HEK293 (cell line): ENCODE data around the gene PRPF38B.
"Not testable (repeated sequence)": the region's sequence is repeated elsewhere in the genome, so short reads cannot be mapped to it uniquely, and the experiment has no call there.

ENCODE experiments used
- CTCF ChIA-PET: fragments of 350-600 bp; formaldehyde crosslinking; extraction: SDS; loops from one replicate; lab custom pipeline; 2021; ENCODE audit warnings: antibody characterized with exemption; lab: Yijun Ruan, JAX
- POLR2A ChIA-PET: fragments of 300-600 bp; formaldehyde crosslinking; extraction: SDS; loops from one replicate; lab custom pipeline; 2020; ENCODE audit warnings: antibody characterized with exemption, inconsistent platforms; lab: Yijun Ruan, JAX
- H3K27ac ChIP-seq: fragments of 200-500 bp; sonication (Bioruptor generic); 2 replicates; pipeline ENCODE4 v1.5.1; 2014; ENCODE audit warnings: low read depth, low read length, control low read depth, inconsistent platforms; ENCODE audit errors: extremely low read depth
- H3K36me3 ChIP-seq, 2 experiments: fragments of 200-500 bp in 1 of 2; sonication (Bioruptor generic) in 1 of 2; 1 replicate in 1 of 2; 2 replicates in 1 of 2; pipeline ENCODE4 v1.5.1; 2014 to 2017; ENCODE audit warnings: inconsistent platforms in 2 of 2, low read length in 2 of 2; ENCODE audit not compliant: control insufficient read depth in 2 of 2, insufficient read depth in 1 of 2
- H3K4me1 ChIP-seq: fragments of 200-500 bp; sonication (Bioruptor generic); 2 replicates; pipeline ENCODE4 v1.5.1; 2014; ENCODE audit warnings: mild to moderate bottlenecking, low read length, inconsistent platforms; ENCODE audit not compliant: control insufficient read depth, insufficient read depth
- H3K4me3 ChIP-seq: 2 replicates; pipeline ENCODE4 v1.5.1; 2011; ENCODE audit warnings: low read depth, mild to moderate bottlenecking, control low read depth, low read length, moderate library complexity
- H3K9me3 ChIP-seq: fragments of 200-500 bp; sonication (Bioruptor generic); 2 replicates; pipeline ENCODE4 v1.5.1; 2014; ENCODE audit warnings: low read depth, low read length, inconsistent platforms; ENCODE audit not compliant: control insufficient read depth, insufficient read depth
- KLF8 ChIP-seq: fragments of 450-650 bp; formaldehyde crosslinking; IDR thresholded peaks from 2 replicates; pipeline ENCODE4 v1.5.1; 2016; ENCODE audit warnings: missing biosample characterization, missing genetic modification characterization
- OVOL3 ChIP-seq: fragments of 450-650 bp; formaldehyde crosslinking; IDR thresholded peaks from 2 replicates; pipeline ENCODE4 v1.5.1; 2016; ENCODE audit warnings: missing biosample characterization, missing genetic modification characterization
- ZFHX2 ChIP-seq: fragments of 450-650 bp; formaldehyde crosslinking; conservative IDR thresholded peaks from 2 replicates; pipeline ENCODE4 v1.5.1; 2016; ENCODE audit warnings: missing biosample characterization, missing genetic modification characterization
- ZFP3 ChIP-seq: fragments of 450-650 bp; formaldehyde crosslinking; IDR thresholded peaks from 2 replicates; pipeline ENCODE4 v1.5.1; 2016; ENCODE audit warnings: low read depth, missing biosample characterization, missing genetic modification characterization
- ZNF10 ChIP-seq: fragments of 450-650 bp; formaldehyde crosslinking; IDR thresholded peaks from 2 replicates; pipeline ENCODE4 v1.5.1; 2017; ENCODE audit warnings: missing biosample characterization, missing genetic modification characterization
- ZNF324 ChIP-seq: fragments of 450-650 bp; formaldehyde crosslinking; IDR thresholded peaks from 2 replicates; pipeline ENCODE4 v1.5.1; 2016; ENCODE audit warnings: missing biosample characterization, missing genetic modification characterization
- ZNF366 ChIP-seq: fragments of 450-650 bp; formaldehyde crosslinking; conservative IDR thresholded peaks from 2 replicates; pipeline ENCODE4 v1.5.1; 2016; ENCODE audit warnings: missing biosample characterization, missing genetic modification characterization
- ZNF423 ChIP-seq: fragments of 450-650 bp; formaldehyde crosslinking; IDR thresholded peaks from 2 replicates; pipeline ENCODE4 v1.5.1; 2016; ENCODE audit warnings: missing biosample characterization, missing genetic modification characterization
- ZNF596 ChIP-seq: fragments of 450-650 bp; IDR thresholded peaks from 2 replicates; pipeline ENCODE4 v1.5.0; 2018; ENCODE audit warnings: missing biosample characterization, mild to moderate bottlenecking, missing genetic modification characterization, moderate library complexity
- ZNF624 ChIP-seq: fragments of 450-650 bp; formaldehyde crosslinking; IDR thresholded peaks from 2 replicates; pipeline ENCODE4 v1.5.1; 2017; ENCODE audit warnings: missing biosample characterization, missing genetic modification characterization
- ZNF76 ChIP-seq: fragments of 450-650 bp; formaldehyde crosslinking; IDR thresholded peaks from 2 replicates; pipeline ENCODE4; 2016; ENCODE audit warnings: low read depth, missing biosample characterization, missing genetic modification characterization, borderline replicate concordance
- ZNF837 ChIP-seq: fragments of 450-650 bp; formaldehyde crosslinking; IDR thresholded peaks from 2 replicates; pipeline ENCODE4 v1.5.1; 2016; ENCODE audit warnings: missing biosample characterization, missing genetic modification characterization
- TF ChIP-seq, protein P1 (sequence below): fragments of 450-650 bp; formaldehyde crosslinking; IDR thresholded peaks from 2 replicates; pipeline ENCODE4 v1.5.1; 2016; ENCODE audit warnings: missing biosample characterization, missing genetic modification characterization, borderline replicate concordance
- TF ChIP-seq, protein P2 (sequence below): fragments of 450-650 bp; formaldehyde crosslinking; IDR thresholded peaks from 2 replicates; pipeline ENCODE4 v1.5.1; 2017; ENCODE audit warnings: missing biosample characterization, missing genetic modification characterization

PRPF38B gene

GRCh38 chr1:108665067-108665466, 27.0 kb upstream of the PRPF38B start:
- CTCF ChIA-PET: no interaction called here

DNA sequence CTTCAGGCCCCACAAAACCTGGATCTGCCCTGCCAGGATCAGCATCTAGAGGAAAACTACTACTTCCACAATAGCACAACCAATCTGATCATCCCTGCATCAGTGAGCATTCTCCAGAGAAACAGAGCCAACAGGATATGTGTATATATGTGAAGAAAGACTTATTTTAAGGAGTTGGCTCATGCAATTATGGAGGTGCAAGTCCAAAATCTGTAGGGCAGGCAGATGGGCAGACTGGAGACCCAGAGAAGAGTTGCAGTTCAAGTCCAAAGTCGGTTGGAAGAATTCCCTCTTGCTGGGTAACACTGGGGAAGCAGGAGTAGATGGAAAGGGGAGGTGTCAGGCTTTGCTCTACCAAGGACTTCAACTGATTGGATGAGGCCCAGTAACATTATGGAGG, 26.3 kb upstream of the PRPF38B start:
- H3K36me3 ChIP-seq: no peaks in the 10 kb centered on the region
- H3K9me3 ChIP-seq: no peaks in the 10 kb centered on the region
- no peak overlapping the region for H3K27ac ChIP-seq
- ChIA-PET POLR2A (no interaction called here), CTCF (no interaction called here)
- no peak overlapping the region for H3K4me3 ChIP-seq
- TF ChIP-seq ZNF10 (tag by site-specific recombination): no peak
- TF ChIP-seq ZNF324 (tag by site-specific recombination): no peak
- TF ChIP-seq, protein P1, sequence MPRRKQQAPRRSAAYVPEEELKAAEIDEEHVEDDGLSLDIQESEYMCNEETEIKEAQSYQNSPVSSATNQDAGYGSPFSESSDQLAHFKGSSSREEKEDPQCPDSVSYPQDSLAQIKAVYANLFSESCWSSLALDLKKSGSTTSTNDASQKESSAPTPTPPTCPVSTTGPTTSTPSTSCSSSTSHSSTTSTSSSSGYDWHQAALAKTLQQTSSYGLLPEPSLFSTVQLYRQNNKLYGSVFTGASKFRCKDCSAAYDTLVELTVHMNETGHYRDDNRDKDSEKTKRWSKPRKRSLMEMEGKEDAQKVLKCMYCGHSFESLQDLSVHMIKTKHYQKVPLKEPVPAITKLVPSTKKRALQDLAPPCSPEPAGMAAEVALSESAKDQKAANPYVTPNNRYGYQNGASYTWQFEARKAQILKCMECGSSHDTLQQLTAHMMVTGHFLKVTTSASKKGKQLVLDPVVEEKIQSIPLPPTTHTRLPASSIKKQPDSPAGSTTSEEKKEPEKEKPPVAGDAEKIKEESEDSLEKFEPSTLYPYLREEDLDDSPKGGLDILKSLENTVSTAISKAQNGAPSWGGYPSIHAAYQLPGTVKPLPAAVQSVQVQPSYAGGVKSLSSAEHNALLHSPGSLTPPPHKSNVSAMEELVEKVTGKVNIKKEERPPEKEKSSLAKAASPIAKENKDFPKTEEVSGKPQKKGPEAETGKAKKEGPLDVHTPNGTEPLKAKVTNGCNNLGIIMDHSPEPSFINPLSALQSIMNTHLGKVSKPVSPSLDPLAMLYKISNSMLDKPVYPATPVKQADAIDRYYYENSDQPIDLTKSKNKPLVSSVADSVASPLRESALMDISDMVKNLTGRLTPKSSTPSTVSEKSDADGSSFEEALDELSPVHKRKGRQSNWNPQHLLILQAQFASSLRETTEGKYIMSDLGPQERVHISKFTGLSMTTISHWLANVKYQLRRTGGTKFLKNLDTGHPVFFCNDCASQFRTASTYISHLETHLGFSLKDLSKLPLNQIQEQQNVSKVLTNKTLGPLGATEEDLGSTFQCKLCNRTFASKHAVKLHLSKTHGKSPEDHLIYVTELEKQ (tag by site-specific recombination): no peak
- TF ChIP-seq ZNF366 (tag by site-specific recombination): no peak
- TF ChIP-seq, protein P2, sequence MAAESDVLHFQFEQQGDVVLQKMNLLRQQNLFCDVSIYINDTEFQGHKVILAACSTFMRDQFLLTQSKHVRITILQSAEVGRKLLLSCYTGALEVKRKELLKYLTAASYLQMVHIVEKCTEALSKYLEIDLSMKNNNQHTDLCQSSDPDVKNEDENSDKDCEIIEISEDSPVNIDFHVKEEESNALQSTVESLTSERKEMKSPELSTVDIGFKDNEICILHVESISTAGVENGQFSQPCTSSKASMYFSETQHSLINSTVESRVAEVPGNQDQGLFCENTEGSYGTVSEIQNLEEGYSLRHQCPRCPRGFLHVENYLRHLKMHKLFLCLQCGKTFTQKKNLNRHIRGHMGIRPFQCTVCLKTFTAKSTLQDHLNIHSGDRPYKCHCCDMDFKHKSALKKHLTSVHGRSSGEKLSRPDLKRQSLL: no peak
- no peak for TF ChIP-seq OVOL3 (tag by site-specific recombination)
- no peak for TF ChIP-seq ZFHX2 (tag by site-specific recombination)
- no peak for TF ChIP-seq ZNF837
- TF ChIP-seq ZNF423 (tag by site-specific recombination): no peak
- no peak for TF ChIP-seq ZNF596
- no peak for TF ChIP-seq KLF8 (tag by site-specific recombination)
- TF ChIP-seq ZNF624: no peak
- TF ChIP-seq, all 188 proteins: peak for 0
- H3K4me1 ChIP-seq: no peaks in the 10 kb centered on the region

More at GRCh38 chr1:108665067-108665466, 27.0 kb upstream of the PRPF38B start:
- H3K4me1 ChIP-seq: no peaks in the 10 kb centered on the region
- H3K4me3 ChIP-seq: no peak overlapping the region
- H3K9me3 ChIP-seq: no peaks in the 10 kb centered on the region
- TF ChIP-seq ZFP3 (tag by site-specific recombination): no peak
- no peak overlapping the region for H3K27ac ChIP-seq
- POLR2A ChIA-PET: no interaction called here
- no peaks in the 10 kb centered on the region for H3K36me3 ChIP-seq

DNA sequence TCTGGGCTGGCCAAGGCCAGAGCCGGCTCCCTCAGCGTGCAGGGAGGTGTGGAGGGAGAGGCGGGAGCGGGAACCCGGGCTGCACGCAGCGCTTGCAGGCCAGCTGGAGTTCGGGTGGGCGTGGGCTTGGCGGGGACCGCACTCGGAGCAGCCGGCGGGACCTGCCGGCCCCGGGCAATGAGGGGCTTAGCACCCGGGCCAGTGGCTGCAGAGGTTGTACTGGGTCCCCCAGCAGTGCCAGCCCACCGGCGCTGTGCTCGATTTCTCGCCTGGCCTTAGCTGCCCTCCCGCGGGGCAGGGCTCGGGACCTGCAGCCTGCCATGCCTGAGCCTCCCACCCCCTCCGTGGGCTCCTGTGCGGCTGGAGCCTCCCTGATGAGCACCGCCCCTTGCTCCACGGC, 24.7 kb upstream of the PRPF38B start:
- H3K4me3 ChIP-seq, POLR2A ChIA-PET, H3K9me3 ChIP-seq, H3K27ac ChIP-seq, H3K4me1 ChIP-seq, H3K36me3 ChIP-seq, CTCF ChIA-PET: not testable (repeated sequence)

DNA sequence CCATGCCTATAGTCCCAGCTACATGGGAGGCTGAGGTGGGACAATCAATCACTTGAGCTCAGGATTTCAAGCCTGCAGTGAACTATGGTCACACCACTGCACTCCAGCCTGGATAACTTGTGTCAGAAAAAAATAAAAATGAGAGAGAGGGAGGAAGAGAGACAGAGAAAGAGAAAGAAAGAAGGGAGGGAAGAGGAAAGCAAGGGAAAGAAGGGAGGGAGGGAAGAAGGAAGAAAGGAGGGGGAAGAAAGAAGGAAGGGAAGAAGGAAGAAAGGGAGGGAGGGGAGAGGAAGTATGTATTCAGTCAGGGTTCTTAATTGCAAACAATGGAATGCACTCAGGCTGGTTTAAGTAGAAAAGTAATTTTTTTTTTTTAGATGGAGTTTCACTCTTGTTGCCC, 23.3 kb upstream of the PRPF38B start:
- ChIA-PET CTCF (no interaction called here), POLR2A (interaction anchor here (0.6 kb wide), 1 partner anchor 158 kb away, joined by 3 read pairs; no protein-coding TSS in a partner anchor)
- H3K4me1 ChIP-seq: no peaks in the 10 kb centered on the region
- no peak for TF ChIP-seq ZNF76 (tag by site-specific recombination)
- peak; percentile 58 for TF ChIP-seq ZNF366 (tag by site-specific recombination)
- no peak overlapping the region for H3K4me3 ChIP-seq
- H3K9me3 ChIP-seq: no peaks in the 10 kb centered on the region
- H3K27ac ChIP-seq: no peak overlapping the region
- H3K36me3 ChIP-seq: no peaks in the 10 kb centered on the region
